Liver (tissue), 9 donors: ENCODE results near the gene PDE4B. TPM values are rescaled to one million over a fixed set of nuclear protein-coding genes. Genes with fewer than 3 reads are reported as not detected.

Experiments used
- DNase-seq: peaks from one replicate; pipeline ENCODE4 v3.0.0-alpha.2; 2017; ENCODE audit warnings: low spot score
- H3K27ac ChIP-seq, 2 donors: one replicate each; pipeline ENCODE4 v1.7.0; 2013; ENCODE audit warnings: inconsistent platforms in 2 of 2, low read length in 2 of 2, control low read depth in 1 of 2, low read depth in 1 of 2, mild to moderate bottlenecking in 1 of 2
- H3K27me3 ChIP-seq, 4 donors: one replicate each; pipeline versions ENCODE4 v1.6.1 to v1.7.0; 2013; ENCODE audit warnings: low read length in 3 of 4, inconsistent platforms in 1 of 4, mild to moderate bottlenecking in 1 of 4, moderate library complexity in 1 of 4; ENCODE audit not compliant: control insufficient read depth in 4 of 4, insufficient read depth in 4 of 4
- H3K36me3 ChIP-seq, 4 donors: one replicate each; pipeline versions ENCODE4 v1.6.1 to v1.7.0; 2013; ENCODE audit warnings: low read length in 3 of 4, mild to moderate bottlenecking in 3 of 4, low read depth in 1 of 4, moderate library complexity in 1 of 4; ENCODE audit not compliant: control insufficient read depth in 4 of 4, insufficient read depth in 3 of 4
- H3K4me1 ChIP-seq, 4 donors: one replicate each; pipeline versions ENCODE4 v1.6.1 to v1.7.0; 2013; ENCODE audit warnings: low read length in 3 of 4, mild to moderate bottlenecking in 3 of 4, moderate library complexity in 1 of 4; ENCODE audit not compliant: control insufficient read depth in 4 of 4, insufficient read depth in 4 of 4
- H3K4me3 ChIP-seq, 3 donors: one replicate each; pipeline versions ENCODE4 v1.6.1 to v1.7.0; 2013; ENCODE audit warnings: low read length in 3 of 3, control low read depth in 1 of 3, low read depth in 1 of 3, mild to moderate bottlenecking in 1 of 3
- H3K9ac ChIP-seq, 2 donors: one replicate each; pipeline ENCODE4 v1.7.0; 2013; ENCODE audit warnings: low read length in 2 of 2, mild to moderate bottlenecking in 2 of 2, moderate library complexity in 2 of 2, control low read depth in 1 of 2, low read depth in 1 of 2
- H3K9me3 ChIP-seq, 4 donors: one replicate each; pipeline versions ENCODE4 v1.6.1 to v1.7.0; 2013; ENCODE audit warnings: low read length in 3 of 4; ENCODE audit not compliant: control insufficient read depth in 4 of 4
- ATF3 ChIP-seq: IDR thresholded peaks from 2 replicates; pipeline ENCODE4 v1.6.1; 2016; ENCODE audit warnings: antibody characterized with exemption
- CTCF ChIP-seq: fragments of 150-350 bp; IDR thresholded peaks from 2 replicates; pipeline ENCODE4 v1.5.1; 2017; ENCODE audit warnings: improper control_type of control experiment, low read depth, low read length; ENCODE audit not compliant: missing input control
- EGR1 ChIP-seq, 2 donors: IDR thresholded peaks; 2 replicates each; pipeline ENCODE4 v1.6.1; 2016 to 2018; ENCODE audit warnings: antibody characterized with exemption in 2 of 2, low read depth in 2 of 2
- FOXA1 ChIP-seq: IDR thresholded peaks from 2 replicates; pipeline ENCODE4 v1.6.1; 2016; ENCODE audit warnings: antibody characterized with exemption
- FOXA2 ChIP-seq: IDR thresholded peaks from 2 replicates; pipeline ENCODE4 v1.6.1; 2016; ENCODE audit warnings: antibody characterized with exemption
- GABPA ChIP-seq, 2 donors: IDR thresholded peaks in 1 of 2; conservative IDR thresholded peaks in 1 of 2; 2 replicates each; pipeline ENCODE4 v1.6.1; 2016; ENCODE audit warnings: antibody characterized with exemption in 2 of 2, mild to moderate bottlenecking in 1 of 2, moderate library complexity in 1 of 2
- HNF4A ChIP-seq, 2 donors: conservative IDR thresholded peaks; 2 replicates each; pipeline ENCODE4 v1.6.1; 2016; ENCODE audit warnings: antibody characterized with exemption in 2 of 2, mild to moderate bottlenecking in 2 of 2
- HNF4G ChIP-seq: IDR thresholded peaks from 2 replicates; pipeline ENCODE4 v1.6.1; 2016; ENCODE audit warnings: antibody characterized with exemption
- JUND ChIP-seq, 2 donors: IDR thresholded peaks; 2 replicates each; pipeline ENCODE4 v1.6.1; 2016; ENCODE audit warnings: antibody characterized with exemption in 2 of 2
- NR2F2 ChIP-seq: IDR thresholded peaks from 2 replicates; pipeline ENCODE4 v1.6.1; 2016; ENCODE audit warnings: antibody characterized with exemption
- RAD21 ChIP-seq, 2 donors: IDR thresholded peaks; 2 replicates each; pipeline ENCODE4 v1.6.1; 2016; ENCODE audit warnings: antibody characterized with exemption in 2 of 2, mild to moderate bottlenecking in 2 of 2
- REST ChIP-seq: IDR thresholded peaks from 2 replicates; pipeline ENCODE4 v1.6.1; 2016; ENCODE audit warnings: antibody characterized with exemption, mild to moderate bottlenecking
- RXRA ChIP-seq, 2 donors: IDR thresholded peaks; 2 replicates each; pipeline ENCODE4 v1.6.1; 2017 to 2018; ENCODE audit warnings: antibody characterized with exemption in 2 of 2, mild to moderate bottlenecking in 1 of 2
- SP1 ChIP-seq: IDR thresholded peaks from 2 replicates; pipeline ENCODE4 v1.6.1; 2018; ENCODE audit warnings: antibody characterized with exemption, mild to moderate bottlenecking
- TAF1 ChIP-seq: conservative IDR thresholded peaks from 2 replicates; pipeline ENCODE4 v1.6.1; 2016; ENCODE audit warnings: antibody characterized with exemption, mild to moderate bottlenecking
- YY1 ChIP-seq: IDR thresholded peaks from 2 replicates; pipeline ENCODE4 v1.6.1; 2016; ENCODE audit warnings: antibody characterized with exemption, mild to moderate bottlenecking
- polyA plus RNA-seq, 2 donors: library from polyadenylated mRNA; stranded (reverse) in 1 of 2; unstranded in 1 of 2; fragments of 200-250 nt in 1 of 2; fragments of >200 nt in 1 of 2; fragmentation: Nextera tagmentation in 1 of 2; extraction: Ambion mirVana in 1 of 2; gene quantifications; one replicate each; pipeline versions ENCODE4 v1.2.1 to v1.2.3, GENCODE V29; 2013 to 2015
- total RNA-seq, 2 donors: library from RNA; depleted of rRNA; stranded (reverse); fragments of >200 nt; gene quantifications; one replicate each; pipeline ENCODE4 v1.2.3, GENCODE V29; 2014
- TF ChIP-seq, protein P1 (sequence below): IDR thresholded peaks from 2 replicates; pipeline ENCODE4 v1.6.1; 2016; ENCODE audit warnings: antibody characterized with exemption
- TF ChIP-seq, protein P2 (sequence below): IDR thresholded peaks from 2 replicates; pipeline ENCODE4 v1.6.1; 2016; ENCODE audit warnings: antibody characterized with exemption
- donor health status: healthy.
- donor health status: healthy.
- donor health status: healthy.
- donor health status: healthy.
- donor health status: healthy.

The PDE4B gene
- total and polyA plus RNA-seq, 4 donors: 1.9 to 3.9 (median 2.7) TPM

- no peak for TF ChIP-seq REST
These were observed 290.3 kb downstream of the PDE4B start (continued) for GRCh38 chr1:66083003-66083402.

DNA sequence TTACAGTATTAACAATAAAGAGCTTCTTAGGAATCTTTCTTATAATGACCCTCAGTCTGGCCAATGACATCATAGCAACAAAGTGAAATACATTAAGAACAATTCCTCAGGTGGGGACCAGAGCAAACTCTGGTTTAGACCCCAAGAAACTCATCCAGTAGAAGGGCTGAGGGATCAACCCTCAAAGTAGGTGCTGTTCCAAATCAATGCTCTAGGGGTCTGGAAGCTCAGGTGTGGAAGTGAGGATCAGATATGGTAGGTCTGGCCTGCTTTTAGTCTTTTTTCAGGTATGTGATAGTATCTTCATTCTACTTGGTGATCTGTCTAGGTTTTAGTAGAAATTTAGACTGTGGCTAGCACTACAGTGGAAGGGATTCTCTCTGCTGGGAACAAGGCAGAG is 291.7 kb downstream of the PDE4B start:
- no peak for DNase-seq
- Histone ChIP-seq H3K4me1 (no peaks in the 10 kb centered on the region), H3K9ac (no peak overlapping the region), H3K27ac (no peak overlapping the region), H3K36me3 (no peaks in the 10 kb centered on the region), H3K27me3 (no peaks in the 10 kb centered on the region), H3K9me3 (no peaks in the 10 kb centered on the region), H3K4me3 (no peak overlapping the region)
- TF ChIP-seq REST (no peak), NR2F2 (no peak), GABPA (IDR thresholded peaks at IDR 0.05 in 1 of 2, conservative IDR thresholded peaks at IDR 0.05 in 1 of 2) (no peak), FOXA2 (no peak), HNF4A (conservative IDR thresholded peaks at IDR 0.05) (no peak), EGR1 (IDR thresholded peaks at IDR 0.05; ENCODE audit: low read depth in 2 of 2) (no peak), TAF1 (no peak), RXRA (IDR thresholded peaks at IDR 0.05) (no peak), RAD21 (IDR thresholded peaks at IDR 0.05) (no peak), HNF4G (no peak), SP1 (no peak), JUND (IDR thresholded peaks at IDR 0.05) (no peak), YY1 (no peak), FOXA1 (no peak), ATF3 (no peak), CTCF (no peak)
- TF ChIP-seq, protein P1, sequence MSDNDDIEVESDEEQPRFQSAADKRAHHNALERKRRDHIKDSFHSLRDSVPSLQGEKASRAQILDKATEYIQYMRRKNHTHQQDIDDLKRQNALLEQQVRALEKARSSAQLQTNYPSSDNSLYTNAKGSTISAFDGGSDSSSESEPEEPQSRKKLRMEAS: no peak
- TF ChIP-seq, protein P2, sequence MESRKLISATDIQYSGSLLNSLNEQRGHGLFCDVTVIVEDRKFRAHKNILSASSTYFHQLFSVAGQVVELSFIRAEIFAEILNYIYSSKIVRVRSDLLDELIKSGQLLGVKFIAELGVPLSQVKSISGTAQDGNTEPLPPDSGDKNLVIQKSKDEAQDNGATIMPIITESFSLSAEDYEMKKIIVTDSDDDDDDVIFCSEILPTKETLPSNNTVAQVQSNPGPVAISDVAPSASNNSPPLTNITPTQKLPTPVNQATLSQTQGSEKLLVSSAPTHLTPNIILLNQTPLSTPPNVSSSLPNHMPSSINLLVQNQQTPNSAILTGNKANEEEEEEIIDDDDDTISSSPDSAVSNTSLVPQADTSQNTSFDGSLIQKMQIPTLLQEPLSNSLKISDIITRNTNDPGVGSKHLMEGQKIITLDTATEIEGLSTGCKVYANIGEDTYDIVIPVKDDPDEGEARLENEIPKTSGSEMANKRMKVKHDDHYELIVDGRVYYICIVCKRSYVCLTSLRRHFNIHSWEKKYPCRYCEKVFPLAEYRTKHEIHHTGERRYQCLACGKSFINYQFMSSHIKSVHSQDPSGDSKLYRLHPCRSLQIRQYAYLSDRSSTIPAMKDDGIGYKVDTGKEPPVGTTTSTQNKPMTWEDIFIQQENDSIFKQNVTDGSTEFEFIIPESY: no peak
